Activated CD8-positive, alpha-beta memory T cell treated with anti-CD3 and anti-CD28 coated beads, Interleukin-2, amount 50 U/mL, for 1 hour (primary cell): Measurements from ENCODE around the gene GNPTAB.

Experiments used
- DNase-seq: peaks from one replicate; pipeline ENCODE4 v3.0.0-alpha.2; 2020; ENCODE audit errors: extremely low read depth

GNPTAB gene

DNA sequence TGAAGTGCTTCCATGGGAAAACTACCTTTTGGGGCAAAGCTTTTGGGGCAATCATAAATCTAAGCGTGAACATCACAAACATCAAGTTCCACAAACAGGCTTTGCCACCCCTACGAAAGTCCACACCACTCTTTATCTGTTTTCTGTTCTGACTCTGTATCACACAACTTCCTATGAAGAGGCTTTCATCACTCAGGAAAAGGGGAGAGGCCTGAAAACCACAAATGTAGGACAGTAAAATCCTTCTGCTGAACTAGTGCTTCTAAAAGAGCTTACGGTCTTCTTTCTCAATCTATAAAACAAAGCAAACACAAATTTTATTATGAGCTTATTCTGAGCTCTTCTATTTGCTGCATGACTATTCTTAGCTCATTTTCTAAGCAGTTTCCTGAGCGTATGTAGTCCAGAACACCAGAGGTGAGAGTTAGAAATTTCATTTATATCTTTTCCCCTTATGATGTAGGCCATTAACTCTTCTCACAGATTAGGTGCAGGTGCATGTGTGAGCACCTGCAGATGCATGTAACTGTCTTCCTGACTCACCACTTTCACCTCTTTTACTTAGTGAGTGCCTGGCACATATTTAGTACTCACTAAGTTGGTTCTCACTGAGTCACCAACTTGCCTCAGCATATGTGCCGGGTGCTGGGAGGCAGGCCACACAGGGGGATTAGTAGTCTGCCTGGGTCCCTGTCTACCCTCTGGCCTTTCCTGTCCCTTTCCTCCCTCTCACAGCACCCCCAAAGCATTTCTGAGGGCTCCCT, 58.6 kb downstream of the GNPTAB start:
- no peak for DNase-seq

DNA sequence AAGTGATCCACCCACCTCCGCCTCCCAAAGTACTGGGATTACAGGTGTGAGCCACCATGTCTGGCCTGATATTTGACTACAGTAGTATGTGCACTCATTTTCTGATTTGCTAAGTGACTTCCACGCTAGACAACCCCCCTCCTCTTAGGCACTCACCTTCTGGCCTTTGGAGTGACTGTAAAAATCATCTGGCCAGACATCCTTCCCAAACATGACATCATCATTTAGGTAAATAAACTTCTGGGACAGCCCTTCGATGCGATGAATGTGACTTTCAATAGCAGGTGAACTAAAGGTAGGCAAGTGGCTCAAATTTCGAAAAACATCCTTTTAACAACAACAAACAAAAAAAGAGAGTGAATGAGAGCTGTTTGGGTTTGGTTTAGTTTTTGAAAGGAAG, 60.9 kb downstream of the GNPTAB start:
- no peak for DNase-seq

DNA sequence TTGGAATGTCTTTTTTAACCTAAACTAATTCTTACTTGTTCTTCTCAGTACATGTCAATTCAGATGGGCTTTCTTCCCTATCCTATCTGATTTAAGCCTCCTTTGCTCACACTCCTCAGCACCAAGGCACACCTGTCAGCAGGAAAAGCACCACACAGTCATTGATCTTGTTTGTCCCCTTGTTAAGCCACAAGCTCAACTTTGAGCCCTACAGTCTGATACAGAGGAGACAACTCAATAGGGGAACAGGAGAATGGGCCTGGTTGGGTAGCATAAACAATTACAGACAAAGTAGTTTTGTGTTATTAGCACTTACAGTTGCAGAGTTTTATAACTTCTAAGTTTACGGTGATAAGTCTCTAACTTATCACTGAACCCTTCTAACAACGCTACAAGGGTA, 62.0 kb downstream of the GNPTAB start:
- no peak for DNase-seq

DNA sequence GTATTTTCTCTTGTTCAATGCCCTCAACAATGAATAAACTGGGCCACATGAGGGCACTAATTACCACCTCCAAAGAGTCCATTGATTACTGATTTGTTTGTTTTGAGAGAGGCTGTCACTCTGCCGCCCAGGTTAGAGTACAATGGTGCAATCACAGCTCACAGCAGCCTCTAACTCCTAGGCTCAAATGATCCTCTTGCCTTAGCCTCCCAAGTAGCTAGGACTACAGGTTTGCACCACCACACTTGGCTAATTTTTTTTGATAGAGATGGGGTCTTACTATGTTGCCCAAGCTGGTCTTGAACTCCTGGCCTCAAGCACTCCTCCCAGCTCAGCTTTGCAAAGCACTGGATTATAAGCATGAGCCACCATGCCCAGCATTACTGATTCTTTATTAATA, 63.2 kb downstream of the GNPTAB start:
- DNase-seq, result no peak

DNA sequence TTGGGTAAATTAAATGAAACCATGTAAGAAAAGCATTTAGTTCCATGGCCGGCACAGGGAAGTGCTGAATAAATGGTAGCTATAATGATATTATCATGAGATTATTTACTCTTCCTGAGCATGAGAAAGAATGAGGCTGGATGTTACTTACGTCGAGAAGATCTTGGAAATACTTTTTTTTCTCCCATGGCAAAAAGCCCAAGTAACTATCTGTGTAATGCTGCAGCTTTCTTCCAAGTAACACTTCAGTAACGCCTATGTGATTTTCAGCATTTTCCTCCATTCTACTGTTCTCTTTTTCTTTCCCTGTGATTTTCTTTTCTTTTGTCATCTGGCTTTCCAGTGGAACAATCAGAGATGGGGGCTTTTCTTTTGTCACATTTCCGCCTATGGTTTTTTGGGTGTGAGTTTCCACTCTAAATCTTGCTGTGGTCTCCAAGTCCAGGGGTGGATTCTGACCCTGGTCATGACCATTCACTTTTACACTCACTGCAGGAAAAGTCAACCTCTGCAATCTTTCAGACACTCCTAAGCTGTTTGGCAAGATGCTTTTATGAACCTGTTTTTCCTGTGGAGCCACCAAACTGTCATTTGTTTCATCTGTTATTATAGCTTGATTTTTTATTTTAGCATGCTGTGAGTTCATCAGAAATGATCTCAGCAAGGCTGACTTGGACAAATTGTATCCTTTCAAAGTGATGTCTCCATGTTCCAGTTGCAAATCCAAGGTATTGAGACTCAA, 66.5 kb downstream of the GNPTAB start:
- no peak for DNase-seq

DNA sequence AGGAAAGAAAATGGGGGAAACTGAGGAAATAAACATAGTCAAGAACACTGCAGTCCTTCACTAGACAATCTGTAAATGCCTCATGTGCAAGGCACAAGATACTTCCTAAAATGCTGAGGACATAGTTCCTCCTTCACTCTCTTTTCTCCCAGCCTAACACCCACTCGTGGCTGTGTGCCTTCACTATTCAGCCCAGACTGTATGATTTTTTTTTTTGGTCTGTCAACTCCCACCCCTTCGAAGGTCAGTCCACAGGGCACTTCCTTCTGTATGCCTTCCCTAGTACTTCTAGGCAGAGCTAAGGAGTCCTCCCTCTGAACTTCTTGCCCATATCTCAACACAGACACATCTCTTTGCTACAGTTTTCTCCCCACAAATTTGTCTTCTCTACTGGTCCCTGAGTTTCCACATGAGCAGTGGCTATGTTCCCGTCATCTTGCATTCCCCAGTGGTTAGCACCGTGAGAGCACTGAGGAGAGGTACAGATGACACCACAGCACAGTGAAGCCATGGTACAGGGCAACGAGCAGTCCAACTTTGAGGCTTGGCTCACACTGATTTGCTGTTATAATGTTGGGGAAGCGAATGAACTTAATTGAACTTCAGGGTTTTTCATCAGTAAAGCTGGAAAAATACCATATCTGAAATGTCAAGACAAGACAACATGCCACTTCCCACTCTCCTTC, 67.4 kb downstream of the GNPTAB start:
- no peak for DNase-seq

DNA sequence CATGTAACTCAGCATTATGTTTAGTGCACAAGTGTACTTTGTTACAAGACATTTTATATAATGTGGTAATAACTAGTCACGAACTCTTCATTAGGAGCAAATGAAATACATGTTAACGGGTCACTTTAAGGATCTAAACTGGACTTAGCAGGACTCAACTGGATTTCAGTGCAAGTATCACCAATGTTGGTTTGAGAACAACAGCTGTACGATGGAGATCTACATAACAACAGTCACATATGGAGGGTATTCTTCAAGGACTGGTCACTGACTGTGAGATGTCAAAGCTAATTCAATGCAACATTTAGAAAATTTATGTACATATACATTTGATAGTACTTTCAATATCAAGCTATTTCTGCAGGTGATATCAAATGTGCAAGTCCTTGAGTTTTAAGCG, 69.0 kb downstream of the GNPTAB start:
- no peak for DNase-seq

DNA sequence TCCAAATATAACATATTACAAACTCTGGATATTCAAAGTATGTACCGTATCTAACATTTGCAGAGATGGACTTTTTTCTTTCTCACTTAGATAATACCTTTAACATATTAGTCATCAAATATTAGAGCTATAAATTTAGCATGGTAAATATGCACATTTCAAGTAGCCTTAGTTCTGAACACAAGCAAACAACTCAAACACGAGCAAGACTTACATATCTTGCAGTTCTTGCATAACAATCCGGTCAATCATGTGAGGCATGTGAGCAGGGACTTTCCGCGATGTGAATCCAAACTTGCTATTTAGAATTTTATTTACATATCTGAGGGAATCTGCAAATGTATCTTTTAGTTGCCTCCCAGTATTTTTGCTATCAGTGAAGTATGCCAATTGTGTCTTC, 69.4 kb downstream of the GNPTAB start:
- DNase-seq, result no peak

DNA sequence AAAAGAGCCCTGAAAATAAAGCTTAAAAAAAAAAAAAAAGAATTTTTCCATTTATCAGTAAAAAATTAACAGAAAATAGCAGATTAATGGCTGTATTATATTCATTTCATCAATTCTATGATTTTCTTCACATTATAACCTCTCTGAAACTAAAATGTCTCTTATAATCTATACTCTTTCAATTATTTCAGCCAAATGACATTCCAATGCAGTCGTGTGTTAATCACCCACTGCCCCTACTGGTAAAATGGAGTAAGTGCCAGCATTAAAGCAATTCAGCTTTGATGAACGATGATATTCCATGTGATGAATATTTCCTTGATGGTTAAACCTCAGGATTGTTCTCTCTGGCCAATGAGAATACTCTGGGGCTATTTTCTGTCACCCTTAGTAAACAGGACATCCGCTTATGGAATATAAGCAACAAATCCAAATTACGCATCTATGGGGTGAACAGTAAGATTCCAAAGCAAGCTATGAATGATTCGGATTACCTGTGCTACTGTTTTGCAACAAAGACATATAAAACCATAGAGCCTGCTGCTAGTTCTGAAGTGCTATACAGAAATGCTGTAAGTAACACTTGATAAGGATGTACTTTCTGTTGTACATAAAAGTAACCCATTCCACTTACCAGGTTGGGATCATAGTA, 71.2 kb downstream of the GNPTAB start:
- no peak for DNase-seq

DNA sequence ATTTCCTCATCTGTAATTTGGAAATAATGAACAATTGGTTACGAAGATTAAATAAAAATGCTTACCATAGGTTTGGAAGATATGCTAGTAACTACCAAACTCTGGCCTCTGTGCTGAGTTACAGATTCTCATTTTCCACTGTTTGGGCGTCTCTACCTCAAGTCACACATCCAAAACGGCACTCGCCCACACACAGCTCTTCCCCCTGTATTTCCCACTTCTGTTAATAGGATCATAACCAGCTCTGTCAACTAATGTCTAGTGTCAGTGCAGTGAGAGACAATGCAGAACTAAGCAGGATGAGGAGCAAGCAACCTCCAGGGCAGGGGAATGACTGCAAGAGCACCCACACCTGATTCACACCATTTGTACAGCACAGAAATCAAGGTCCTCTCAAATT, 80.6 kb downstream of the GNPTAB start:
- no peak for DNase-seq

DNA sequence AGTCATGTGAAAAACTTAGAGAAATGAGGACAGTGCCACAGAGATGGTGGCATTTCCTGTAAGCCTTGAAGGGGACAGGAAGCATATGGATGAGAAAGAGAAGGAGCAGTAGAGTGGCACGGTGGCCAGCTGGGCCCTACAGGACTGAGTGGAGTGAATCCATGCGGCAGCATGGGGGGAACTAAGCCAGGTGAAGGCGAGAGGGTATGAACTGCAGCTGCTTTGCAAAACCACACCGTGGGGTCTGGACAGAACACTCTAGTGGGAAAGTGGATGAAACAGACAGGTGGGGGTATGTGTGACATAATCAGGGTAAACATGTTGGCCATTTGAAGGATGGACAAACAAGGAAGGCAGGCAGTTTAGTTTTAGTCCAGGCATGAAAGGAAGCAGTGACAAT, 81.1 kb downstream of the GNPTAB start:
- no peak for DNase-seq

DNA sequence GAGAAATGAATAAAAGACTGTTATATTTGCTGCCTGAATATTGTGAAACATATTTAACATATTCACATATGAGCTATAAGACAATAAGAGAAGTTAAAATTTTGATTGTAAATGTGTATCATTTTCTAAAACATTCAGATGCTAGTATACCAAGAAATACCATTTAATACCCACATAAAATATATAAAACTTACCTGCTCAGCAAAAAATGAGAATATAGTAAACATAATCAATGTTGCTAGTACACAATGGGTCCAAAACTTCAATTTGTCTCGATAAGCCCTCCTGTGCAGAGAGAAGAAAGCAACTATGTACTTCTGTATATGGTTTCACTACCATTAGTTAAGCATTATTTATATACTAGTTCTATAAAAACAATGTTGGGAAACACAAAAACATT, 81.9 kb downstream of the GNPTAB start:
- DNase-seq, result no peak

DNA sequence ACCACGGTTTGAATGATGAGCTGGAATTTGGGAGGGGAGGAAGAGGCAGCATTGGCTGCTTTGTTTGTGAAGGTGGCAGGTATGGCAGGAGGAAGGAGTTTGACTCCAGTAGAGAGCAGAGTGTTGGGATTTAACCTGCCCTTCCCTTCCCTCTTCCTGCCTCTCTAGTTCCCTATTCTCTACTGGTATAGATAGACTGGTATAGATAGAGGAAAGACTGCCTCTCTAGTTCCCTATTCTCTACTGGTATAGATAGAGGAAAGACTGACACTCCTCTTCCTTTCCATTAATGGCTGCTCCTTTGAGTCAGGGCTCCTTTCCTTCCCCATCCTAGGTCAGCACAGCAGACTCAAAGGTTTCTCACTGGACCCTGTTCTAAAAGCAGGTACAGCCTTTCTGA, 83.1 kb downstream of the GNPTAB start:
- DNase-seq, result no peak

DNA sequence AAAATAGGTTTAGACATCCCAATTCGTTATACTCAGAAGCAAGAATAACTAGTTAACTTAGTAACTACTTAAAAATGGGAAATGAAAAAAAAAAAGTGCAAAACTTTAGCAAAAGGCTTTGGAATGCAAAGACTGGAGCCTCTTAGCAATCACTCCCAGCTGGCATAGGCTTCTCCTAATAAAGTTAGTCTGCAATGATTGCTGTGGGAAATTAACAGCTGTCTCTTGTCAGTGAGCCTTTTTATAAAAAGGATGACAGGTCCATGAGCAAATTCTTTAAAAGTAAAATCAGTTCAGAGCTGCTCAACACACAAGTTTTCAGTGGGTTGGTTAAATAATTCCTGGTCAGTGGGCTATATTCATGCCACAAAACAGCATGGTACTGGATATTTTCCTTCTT, 84.1 kb downstream of the GNPTAB start:
- DNase-seq, result no peak

DNA sequence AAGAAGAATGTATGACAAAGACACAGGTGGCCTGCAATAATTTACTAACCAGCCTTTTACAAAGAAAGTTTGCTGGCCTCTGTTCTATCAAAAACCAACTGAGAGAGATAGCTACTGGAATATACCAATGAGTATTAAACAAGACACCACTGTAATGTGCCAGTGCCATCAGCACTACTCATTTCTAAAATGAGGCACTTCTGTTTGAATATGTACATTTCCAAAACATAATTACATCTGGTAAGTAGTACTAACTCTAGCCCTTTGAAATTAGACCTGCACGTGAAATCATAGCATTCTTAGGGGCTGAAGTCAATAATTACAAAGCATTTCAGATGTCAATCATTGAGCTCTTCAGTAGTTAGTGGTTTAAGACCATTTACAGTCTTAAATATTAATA, 84.6 kb downstream of the GNPTAB start:
- DNase-seq, result no peak

DNA sequence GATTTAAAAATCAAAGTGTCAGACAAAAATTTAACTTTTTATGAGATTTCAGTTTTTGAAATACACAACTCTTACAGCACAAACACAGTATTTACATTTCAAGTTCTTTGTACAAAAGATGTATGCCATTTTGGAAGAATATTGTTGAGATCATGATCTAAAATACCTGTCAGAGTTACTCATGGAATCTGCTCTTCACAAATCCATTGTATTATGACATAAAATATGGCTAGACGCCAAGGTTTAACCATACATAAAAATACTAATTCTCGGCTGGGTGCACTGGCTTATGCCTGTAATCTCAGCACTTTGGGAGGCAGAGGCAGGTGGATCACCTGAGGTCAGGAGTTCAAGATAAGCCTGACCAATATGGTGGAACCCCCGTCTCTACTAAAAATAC, 85.3 kb downstream of the GNPTAB start:
- DNase-seq, result no peak

DNA sequence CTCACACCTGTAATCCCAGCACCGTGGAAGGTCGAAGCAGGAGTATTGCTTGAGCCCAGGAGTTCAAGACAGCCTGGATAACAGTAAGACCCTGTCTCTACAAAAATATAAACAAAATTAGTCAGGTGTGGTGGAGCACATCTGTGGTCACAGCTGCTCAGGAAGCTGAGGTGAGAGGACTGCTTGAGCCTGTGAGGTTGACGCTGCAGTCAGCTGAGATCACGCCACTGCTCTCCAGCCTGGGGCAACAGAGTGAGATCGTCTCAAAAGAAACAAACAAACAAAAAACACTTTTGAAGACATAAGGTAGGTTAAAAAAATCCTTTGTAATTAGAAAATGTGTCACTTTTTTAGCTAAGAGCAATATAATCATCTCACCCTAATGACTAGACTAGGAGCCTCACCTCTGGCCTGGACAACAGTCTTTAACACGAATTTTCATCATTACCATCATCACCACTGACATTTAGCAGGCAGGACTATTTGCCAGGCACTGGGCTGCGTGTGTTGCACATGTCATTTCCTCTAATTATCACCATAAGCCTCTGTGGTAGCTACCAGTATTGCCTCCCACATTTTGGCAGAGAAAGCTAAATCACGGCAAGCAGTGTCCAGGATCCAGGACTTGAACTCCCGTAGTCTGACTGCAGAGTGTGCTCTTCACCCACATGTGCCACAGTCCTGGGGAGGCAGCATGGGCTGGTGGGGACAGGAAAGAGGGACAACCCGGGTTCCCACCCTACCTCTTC, 86.9 kb downstream of the GNPTAB start:
- no peak for DNase-seq

DNA sequence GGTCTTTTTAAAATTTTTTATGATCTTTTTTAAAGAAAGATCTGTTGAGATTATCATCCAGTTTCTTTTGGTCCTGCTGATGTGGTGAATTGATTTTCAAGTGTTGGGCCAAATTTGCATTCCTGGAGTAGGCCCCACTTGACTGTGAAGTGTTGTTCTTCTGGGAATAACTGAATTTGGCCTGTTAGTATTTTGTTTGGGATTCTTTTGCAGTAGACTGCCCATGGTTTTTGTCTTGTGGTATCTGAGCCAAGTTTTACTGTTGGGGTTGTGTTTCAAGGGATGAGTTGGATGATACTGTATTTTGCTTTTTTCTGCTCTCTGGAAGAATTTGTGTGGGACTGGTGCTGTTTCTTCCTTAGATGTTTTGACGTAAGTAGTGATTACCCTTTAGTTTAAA, 87.5 kb downstream of the GNPTAB start:
- DNase-seq, result no peak

DNA sequence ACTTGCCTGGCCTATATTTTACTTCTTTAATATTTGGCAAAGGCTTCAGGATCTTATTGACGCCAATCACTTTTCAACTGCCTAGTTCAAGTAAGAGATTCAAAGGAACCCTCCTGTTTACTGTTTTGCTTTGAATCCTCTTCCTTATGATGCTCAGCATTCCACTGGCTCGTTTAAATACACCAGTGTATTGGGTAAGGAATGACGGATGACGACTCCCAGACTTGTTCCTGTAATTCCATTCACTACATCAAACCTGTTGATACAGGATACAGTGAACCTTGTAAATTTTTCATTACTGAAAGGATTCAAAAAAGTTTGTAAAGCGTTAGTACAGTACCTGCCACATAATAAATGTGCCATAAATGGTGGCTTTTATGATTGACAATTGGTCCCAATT, 89.8 kb downstream of the GNPTAB start:
- DNase-seq, result no peak

DNA sequence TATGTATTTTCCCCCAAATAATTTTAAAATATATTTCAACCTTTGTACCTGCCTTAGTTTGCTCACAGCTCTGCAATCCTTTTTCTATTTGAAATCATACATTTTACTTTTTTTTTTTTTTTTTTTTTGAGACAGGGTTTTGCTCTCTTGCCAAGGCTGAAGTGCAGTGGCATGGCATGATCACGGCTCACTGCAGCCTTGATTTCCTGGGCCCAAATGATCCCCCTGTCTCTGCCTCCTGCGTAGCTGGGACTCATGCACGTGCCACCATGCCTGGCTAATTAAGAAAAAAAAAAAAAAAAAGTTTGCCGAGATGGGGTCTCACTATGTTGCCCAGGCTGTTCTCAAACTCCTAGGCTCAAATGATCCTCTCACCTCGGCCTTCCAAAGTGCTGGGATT, 90.2 kb downstream of the GNPTAB start:
- no peak for DNase-seq

DNA sequence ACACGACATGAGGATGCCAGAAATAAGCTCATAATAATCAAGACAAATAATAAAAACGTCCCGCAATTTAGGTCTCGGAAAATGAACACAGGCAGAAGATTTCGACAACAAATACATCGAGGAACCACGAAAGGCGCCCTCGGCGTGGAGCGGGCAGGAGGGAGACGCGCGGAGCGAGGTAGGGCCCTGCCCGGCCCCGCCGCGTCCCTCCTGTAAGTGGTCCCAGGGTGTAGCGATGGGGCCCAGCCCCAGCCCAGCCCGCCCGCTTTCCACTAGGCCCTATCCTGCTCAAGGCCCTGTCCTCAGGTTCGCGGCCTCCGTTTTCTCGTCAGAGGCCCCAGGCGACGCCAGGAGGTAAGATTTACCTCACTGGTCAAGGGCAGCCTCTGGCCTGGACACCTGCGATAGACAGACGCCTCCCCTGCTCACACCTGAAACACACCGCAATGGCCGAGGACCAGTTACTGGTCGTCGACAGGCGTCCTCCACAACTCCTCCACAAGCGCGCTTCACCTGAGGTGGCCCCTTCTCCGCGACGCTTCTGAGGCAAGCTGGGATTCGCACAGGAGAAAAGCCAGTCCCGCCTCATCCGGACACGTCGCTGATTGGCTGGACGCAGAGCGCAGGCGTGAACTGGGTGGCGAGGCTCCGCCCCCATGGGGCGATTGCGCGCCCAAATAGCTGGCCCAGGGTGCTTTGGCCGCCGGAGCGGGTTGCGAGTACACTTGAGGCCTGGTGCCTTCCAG, 91.7 kb downstream of the GNPTAB start, which contains the start of gene SYCP3:
Gene SYCP3 (minus strand): TSS at position 543 of the 746 bp plus-strand sequence. CDS start 1,527 bp downstream, outside the sequence.
- DNase-seq, result no peak
